ENCODE results near the gene MYRFL. TPM values are rescaled to one million over a fixed set of nuclear protein-coding genes. Genes with fewer than 3 reads are reported as not detected.
"Not testable (repeated sequence)": the region's sequence is repeated elsewhere in the genome, so short reads cannot be mapped to it uniquely, and the experiment has no call there.

Gene MYRFL
- total RNA-seq, result not detected

- no peak for DNase-seq
- Mint-ChIP-seq H3K9me3 (ENCODE audit: low read depth) (no peaks in the 10 kb centered on the region), H3K36me3 (ENCODE audit: low read depth) (no peaks in the 10 kb centered on the region), H3K27me3 (peaks cover 12% of the 10 kb centered on the region), H3K4me1 (no peaks in the 10 kb centered on the region), H3K27ac (no peak within 1 kb of the TSS), H3K4me3 (no peak within 1 kb of the TSS)
- ATAC-seq, result no peak
- intact Hi-C loops (cut with DNase I, micrococcal nuclease), result no loop called here
- POLR2A ChIA-PET, result no interaction called here
- CTCF ChIA-PET, result no interaction called here
Observed at GRCh38 chr12:69824966-69825560, at the start of gene MYRFL. Gene MYRFL (plus strand): TSS chr12:69825227. CDS start chr12:69825518, 291 bp downstream.

- peak; percentile 19 for DNase-seq
- Mint-ChIP-seq H3K27me3 (no peaks in the 10 kb centered on the region), H3K4me1 (no peaks in the 10 kb centered on the region), H3K4me3 (no peak overlapping the region), H3K9me3 (ENCODE audit: low read depth) (peaks cover 7% of the 10 kb centered on the region), H3K27ac (no peak overlapping the region), H3K36me3 (ENCODE audit: low read depth) (peaks cover 42% of the 10 kb centered on the region)
- CTCF ChIA-PET, result interaction anchor here (0.7 kb wide), 1 partner anchor 379 kb away, joined by 3 read pairs; no protein-coding TSS in a partner anchor
- POLR2A ChIA-PET, result no interaction called here
- ATAC-seq, result peak; percentile 23
- intact Hi-C loops (cut with DNase I, micrococcal nuclease), result no loop called here
Observed at GRCh38 chr12:69779928-69780327, 45.1 kb upstream of the MYRFL start.

- Mint-ChIP-seq H3K4me1 (no peaks in the 10 kb centered on the region), H3K27ac (no peak overlapping the region), H3K36me3 (ENCODE audit: low read depth) (peaks cover 62% of the 10 kb centered on the region), H3K9me3 (ENCODE audit: low read depth) (peaks cover 7% of the 10 kb centered on the region), H3K4me3 (no peak overlapping the region), H3K27me3 (no peaks in the 10 kb centered on the region)
- intact Hi-C loops (cut with DNase I, micrococcal nuclease), result no loop called here
- POLR2A ChIA-PET, result no interaction called here
- DNase-seq (no peak), ATAC-seq (no peak)
- CTCF ChIA-PET, result interaction anchor here (1.4 kb wide), 1 partner anchor 57 kb away, joined by 3 read pairs; no protein-coding TSS in a partner anchor
Observed at GRCh38 chr12:69783365-69783764, 41.7 kb upstream of the MYRFL start.

GRCh38 chr12:69789351-69789750, 35.7 kb upstream of the MYRFL start:
- peaks cover 62% of the 10 kb centered on the region for H3K36me3 Mint-ChIP-seq (ENCODE audit: low read depth)
- no peaks in the 10 kb centered on the region for H3K27me3 Mint-ChIP-seq
- no peak overlapping the region for H3K27ac Mint-ChIP-seq
- peaks cover 29% of the 10 kb centered on the region for H3K9me3 Mint-ChIP-seq (ENCODE audit: low read depth)
- intact Hi-C loops (cut with DNase I, micrococcal nuclease), result no loop called here
- DNase-seq, result no peak
- ATAC-seq, result no peak
- H3K4me1 Mint-ChIP-seq, result no peaks in the 10 kb centered on the region
- POLR2A ChIA-PET, result no interaction called here
- H3K4me3 Mint-ChIP-seq, result no peak overlapping the region
- CTCF ChIA-PET, result no interaction called here

GRCh38 chr12:69792533-69792932, 32.5 kb upstream of the MYRFL start:
- DNase-seq (no peak), ATAC-seq (no peak)
- no peak overlapping the region for H3K27ac Mint-ChIP-seq
- no peak overlapping the region for H3K4me3 Mint-ChIP-seq
- H3K27me3 Mint-ChIP-seq, result no peaks in the 10 kb centered on the region
- intact Hi-C loops (cut with DNase I, micrococcal nuclease), result no loop called here
- peaks cover 29% of the 10 kb centered on the region for H3K9me3 Mint-ChIP-seq (ENCODE audit: low read depth)
- H3K4me1 Mint-ChIP-seq, result no peaks in the 10 kb centered on the region
- CTCF ChIA-PET, result no interaction called here
- peaks cover 63% of the 10 kb centered on the region for H3K36me3 Mint-ChIP-seq (ENCODE audit: low read depth)
- POLR2A ChIA-PET, result no interaction called here

- H3K4me3 Mint-ChIP-seq; DNase-seq; CTCF ChIA-PET; H3K27ac Mint-ChIP-seq; ATAC-seq; intact Hi-C loops (cut with DNase I, micrococcal nuclease); POLR2A ChIA-PET; H3K27me3 Mint-ChIP-seq; H3K4me1 Mint-ChIP-seq: not testable (repeated sequence)
- Mint-ChIP-seq H3K9me3 (ENCODE audit: low read depth) (peaks cover 19% of the 10 kb centered on the region), H3K36me3 (ENCODE audit: low read depth) (peaks cover 60% of the 10 kb centered on the region)
Observed at GRCh38 chr12:69807101-69807897, 17.7 kb upstream of the MYRFL start.

GRCh38 chr12:69810870-69811498, 14.0 kb upstream of the MYRFL start:
- H3K36me3 Mint-ChIP-seq (ENCODE audit: low read depth), result peaks cover 56% of the 10 kb centered on the region
- CTCF ChIA-PET, result no interaction called here
- ATAC-seq, result no peak

GRCh38 chr12:69816082-69816481, 8.9 kb upstream of the MYRFL start:
- CTCF ChIA-PET, result interaction anchor here (0.6 to 0.7 kb wide), 2 partner anchors 48 to 625 kb away, joined by 3 to 5 read pairs; no protein-coding TSS in a partner anchor
- intact Hi-C loops (cut with DNase I, micrococcal nuclease), result no loop called here
- Mint-ChIP-seq H3K9me3 (ENCODE audit: low read depth) (no peaks in the 10 kb centered on the region), H3K4me3 (no peak overlapping the region), H3K4me1 (no peaks in the 10 kb centered on the region), H3K36me3 (ENCODE audit: low read depth) (peaks cover 23% of the 10 kb centered on the region), H3K27ac (no peak overlapping the region), H3K27me3 (no peaks in the 10 kb centered on the region)
- POLR2A ChIA-PET, result no interaction called here
- no peak for DNase-seq
- no peak for ATAC-seq

More at GRCh38 chr12:69810870-69811498, 14.0 kb upstream of the MYRFL start:
- Mint-ChIP-seq H3K4me3 (no peak overlapping the region), H3K27me3 (no peaks in the 10 kb centered on the region), H3K4me1 (no peaks in the 10 kb centered on the region), H3K9me3 (ENCODE audit: low read depth) (peaks cover 16% of the 10 kb centered on the region), H3K27ac (no peak overlapping the region)
- POLR2A ChIA-PET, result no interaction called here
- intact Hi-C loops (cut with DNase I, micrococcal nuclease), result no loop called here
- no peak for DNase-seq

GRCh38 chr12:69821032-69821455, 4.0 kb upstream of the MYRFL start:
- POLR2A ChIA-PET, result no interaction called here
- intact Hi-C loops (cut with DNase I, micrococcal nuclease), result no loop called here
- CTCF ChIA-PET, result no interaction called here
- H3K4me3 Mint-ChIP-seq, result no peak overlapping the region
- no peak for DNase-seq
- ATAC-seq, result no peak
- peaks cover 5% of the 10 kb centered on the region for H3K27me3 Mint-ChIP-seq
- peaks cover 4% of the 10 kb centered on the region for H3K36me3 Mint-ChIP-seq (ENCODE audit: low read depth)
- no peaks in the 10 kb centered on the region for H3K4me1 Mint-ChIP-seq
- H3K27ac Mint-ChIP-seq, result no peak overlapping the region
- no peaks in the 10 kb centered on the region for H3K9me3 Mint-ChIP-seq (ENCODE audit: low read depth)

- CTCF ChIA-PET, result no interaction called here
- Mint-ChIP-seq H3K36me3 (ENCODE audit: low read depth) (peaks cover under 1% of the 10 kb centered on the region), H3K4me1 (no peaks in the 10 kb centered on the region), H3K9me3 (ENCODE audit: low read depth) (no peaks in the 10 kb centered on the region), H3K27ac (no peak overlapping the region), H3K4me3 (no peak overlapping the region), H3K27me3 (peaks cover 5% of the 10 kb centered on the region)
- ATAC-seq (no peak), DNase-seq (no peak)
- POLR2A ChIA-PET, result no interaction called here
- intact Hi-C loops (cut with DNase I, micrococcal nuclease), result no loop called here
Observed at GRCh38 chr12:69821456-69822159, 3.4 kb upstream of the MYRFL start.

- Mint-ChIP-seq H3K9me3 (ENCODE audit: low read depth) (no peaks in the 10 kb centered on the region), H3K4me3 (no peak overlapping the region), H3K27ac (no peak overlapping the region), H3K27me3 (peaks cover 7% of the 10 kb centered on the region), H3K36me3 (ENCODE audit: low read depth) (no peaks in the 10 kb centered on the region), H3K4me1 (no peaks in the 10 kb centered on the region)
- ChIA-PET POLR2A (no interaction called here), CTCF (no interaction called here)
- ATAC-seq, result no peak
- intact Hi-C loops (cut with DNase I, micrococcal nuclease), result no loop called here
- no peak for DNase-seq
Observed at GRCh38 chr12:69822201-69822860, 2.7 kb upstream of the MYRFL start.

Data from activated CD4-positive, alpha-beta T cell treated with anti-CD3 and anti-CD28 coated beads for 36 hours (primary cell).